Placental epithelial cell (primary cell): ENCODE results near the gene TAP2. TPM values are rescaled to one million over a fixed set of nuclear protein-coding genes. Genes with fewer than 3 reads are reported as not detected.

Experiments used
- total RNA-seq: library from RNA; depleted of rRNA; stranded (reverse); fragments of >200 nt; gene quantifications from 2 replicates; pipeline ENCODE4 v1.2.3, GENCODE V29; 2012

TAP2 gene
- total RNA-seq = 24.7 and 73.0 TPM in 2 replicates

GRCh38 chr6:32838114-32838958 is at the start of gene TAP2:
Gene TAP2 (minus strand): TSS chr6:32838739. CDS start chr6:32838233, 506 bp downstream.

GRCh38 chr6:32853541-32854375 is 15.2 kb upstream of the TAP2 start, which contains the start of the genes PSMB9 and TAP1:
Gene PSMB9 (plus strand): TSS chr6:32854192. CDS start chr6:32854230, 38 bp downstream.
Gene TAP1 (minus strand): TSS chr6:32853704. CDS start chr6:32853636, 68 bp downstream.

GRCh38 chr6:32843979-32844838 is 5.7 kb upstream of the TAP2 start, which contains the start of gene PSMB8:
Gene PSMB8 (minus strand): TSS chr6:32844047. CDS start chr6:32843996, 51 bp downstream.

GRCh38 chr6:32816746-32817204 is 21.8 kb downstream of the TAP2 start, which contains the start of gene HLA-DOB:
Gene HLA-DOB (minus strand): TSS chr6:32817002. CDS start chr6:32816951, 51 bp downstream.

Other genes starting within 250 kb of the TAP2 start
- gene HLA-DRB1, start 248.9 kb downstream of the TAP2 start, total RNA-seq = 0.22 and 1.2 TPM in 2 replicates
- gene HLA-DQA1, start 201.3 kb downstream of the TAP2 start, total RNA-seq = not detected in 2 replicates
- gene HLA-DQB1, start 172.1 kb downstream of the TAP2 start, total RNA-seq = 0.22 TPM in 1 of 2 replicates, not detected in the other
- gene HLA-DQA2, start 97.3 kb downstream of the TAP2 start, total RNA-seq = not detected in 2 replicates
- not detected in 2 replicates for gene HLA-DQB2, start 75.2 kb downstream of the TAP2 start, total RNA-seq
- gene HLA-DOB, start 21.7 kb downstream of the TAP2 start, total RNA-seq = 1.2 and 3.0 TPM in 2 replicates
- 6.9 and 11.8 TPM in 2 replicates for gene PSMB8, start 5.3 kb upstream of the TAP2 start, total RNA-seq
- gene TAP1, start 15.0 kb upstream of the TAP2 start, total RNA-seq = 13.0 and 26.2 TPM in 2 replicates
- gene PSMB9, start 15.5 kb upstream of the TAP2 start, total RNA-seq = 0.39 and 0.87 TPM in 2 replicates
- gene HLA-DMB, start 102.3 kb upstream of the TAP2 start, total RNA-seq = under 0.01 TPM in 1 of 2 replicates, not detected in the other
- gene HLA-DMA, start 114.4 kb upstream of the TAP2 start, total RNA-seq = 3.1 and 6.3 TPM in 2 replicates
- gene BRD2, start 129.9 kb upstream of the TAP2 start, total RNA-seq = 144 and 181 TPM in 2 replicates
- not detected in 2 replicates for gene HLA-DOA, start 170.9 kb upstream of the TAP2 start, total RNA-seq
- gene HLA-DPA1, start 234.9 kb upstream of the TAP2 start, total RNA-seq = 9.0 and 14.9 TPM in 2 replicates
- gene HLA-DPB1, start 237.3 kb upstream of the TAP2 start, total RNA-seq = 46.8 and 57.7 TPM in 2 replicates